GM18868 (cell line): Measurements from ENCODE around the gene NIPA2.
A peak's percentile ranks its signal among the peaks of the same experiment; 100 is the strongest.

Source experiments
- ATAC-seq: cut with Tn5 transposase; IDR thresholded peaks from one replicate; pipeline ENCODE4 v1.9.1; 2021; ENCODE audit warnings: mild to moderate bottlenecking, moderate library complexity; ENCODE audit not compliant: unreplicated experiment

The NIPA2 gene

DNA sequence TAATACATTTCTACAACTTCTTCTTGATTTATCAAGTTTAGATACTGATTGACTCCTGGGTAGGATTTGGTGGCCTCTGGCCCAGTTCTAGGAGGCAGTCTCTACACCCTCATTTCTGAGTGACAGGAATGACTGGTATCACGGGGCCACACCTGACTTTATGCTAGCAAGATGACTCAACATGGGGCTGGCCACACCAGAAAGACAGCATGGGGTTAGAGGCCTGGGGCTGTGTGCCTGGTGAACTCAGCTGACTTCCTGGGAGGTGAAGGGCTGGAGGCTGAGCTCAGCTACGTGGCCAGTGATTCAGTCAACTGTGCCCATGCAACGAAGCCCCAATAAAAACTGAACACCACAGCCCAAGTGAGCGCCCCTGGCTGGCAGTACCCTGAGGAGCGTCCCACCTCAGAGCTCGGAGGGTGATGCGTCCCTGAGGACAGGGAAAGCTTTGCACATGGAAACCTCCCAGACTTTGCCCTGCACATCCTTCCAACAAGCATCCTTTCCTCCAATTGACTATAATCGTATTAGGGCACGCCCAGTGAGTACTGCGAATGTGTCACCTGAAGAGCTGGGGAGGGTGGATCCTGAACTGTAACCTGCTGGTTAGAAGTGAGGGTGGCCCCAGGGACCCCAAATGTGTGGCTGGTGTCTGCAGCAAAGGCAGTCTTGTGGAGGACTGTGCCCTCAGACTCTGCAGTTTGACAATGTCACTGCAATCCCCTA lies 57.2 kb downstream of the NIPA2 start:
- peak; percentile 96 for ATAC-seq

DNA sequence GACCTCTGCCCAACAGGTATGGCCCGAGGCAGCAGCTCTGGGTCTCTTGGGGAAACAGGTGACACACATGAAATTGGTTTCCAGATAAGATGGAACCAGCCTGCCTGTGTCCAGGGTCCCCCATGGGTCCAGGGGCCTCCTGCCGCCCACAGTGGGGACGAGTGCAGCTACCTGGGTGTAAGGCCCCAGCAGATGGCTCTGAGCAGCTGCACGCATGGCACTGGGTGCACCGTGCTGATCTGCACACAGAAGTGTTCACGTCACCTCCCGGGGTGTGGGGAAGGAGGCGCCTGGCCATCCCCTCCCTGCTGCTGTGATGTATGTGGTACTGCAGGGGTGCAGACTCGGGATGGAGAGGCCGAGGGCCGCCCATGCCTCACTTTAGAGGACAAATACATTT lies 63.6 kb downstream of the NIPA2 start:
- no peak for ATAC-seq

DNA sequence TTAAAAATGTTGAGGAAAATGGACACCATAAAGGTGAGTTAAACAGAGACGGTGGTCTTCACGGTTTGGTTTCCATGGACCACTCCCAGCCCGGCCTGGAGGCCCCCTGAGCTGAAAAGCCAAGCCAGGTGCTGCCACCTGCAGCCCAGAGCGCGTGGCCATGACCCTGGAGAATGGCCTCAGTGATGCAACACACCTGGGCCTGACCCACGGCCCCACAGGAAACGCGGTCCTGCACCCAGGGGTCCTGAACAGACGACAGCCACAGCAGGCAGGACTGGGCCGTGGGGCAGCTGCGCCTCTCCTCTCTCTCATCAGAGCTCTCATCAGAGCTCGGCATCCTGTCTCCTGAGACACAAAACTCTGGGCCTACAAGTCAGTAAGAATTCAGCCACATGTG lies 64.1 kb downstream of the NIPA2 start:
- ATAC-seq = no peak

DNA sequence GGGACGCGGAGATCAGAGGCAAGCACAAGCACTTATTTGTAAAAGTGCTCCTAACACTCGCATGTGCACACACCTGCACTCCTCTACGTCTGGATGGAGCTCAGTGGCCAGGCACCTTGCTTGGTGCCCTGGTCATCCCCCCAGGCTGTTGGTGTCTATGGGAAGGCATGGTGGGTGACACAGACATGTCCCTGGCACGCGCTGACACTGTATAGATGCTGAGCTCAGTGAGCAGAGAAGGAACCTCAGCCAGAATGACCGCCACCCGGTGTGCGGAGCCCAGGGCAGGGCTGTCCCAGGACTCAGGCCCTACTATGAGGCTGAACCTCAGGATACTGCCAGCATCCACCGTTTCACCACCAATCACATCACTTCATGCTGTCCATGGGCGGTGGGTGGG lies 64.5 kb downstream of the NIPA2 start:
- no peak for ATAC-seq

DNA sequence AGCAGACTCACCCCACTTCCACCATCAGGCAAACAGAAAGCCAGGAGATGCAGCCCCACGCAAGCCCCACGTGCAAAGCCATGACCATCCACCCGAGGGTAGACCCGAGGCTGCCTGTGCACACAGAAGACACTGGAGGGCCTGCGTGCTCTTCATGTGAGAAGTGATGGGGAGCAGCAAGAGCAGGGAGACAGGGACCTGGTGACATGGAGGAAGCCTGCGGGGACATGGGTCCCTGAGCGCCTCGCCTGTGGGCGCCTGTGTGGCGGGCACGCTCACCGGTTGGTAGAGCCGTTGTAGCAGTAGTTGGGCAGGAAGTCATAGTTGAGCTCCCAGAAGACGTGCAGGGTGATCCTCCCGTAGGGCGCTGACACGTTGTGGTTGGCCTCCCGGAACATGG lies 65.0 kb downstream of the NIPA2 start:
- ATAC-seq = no peak

DNA sequence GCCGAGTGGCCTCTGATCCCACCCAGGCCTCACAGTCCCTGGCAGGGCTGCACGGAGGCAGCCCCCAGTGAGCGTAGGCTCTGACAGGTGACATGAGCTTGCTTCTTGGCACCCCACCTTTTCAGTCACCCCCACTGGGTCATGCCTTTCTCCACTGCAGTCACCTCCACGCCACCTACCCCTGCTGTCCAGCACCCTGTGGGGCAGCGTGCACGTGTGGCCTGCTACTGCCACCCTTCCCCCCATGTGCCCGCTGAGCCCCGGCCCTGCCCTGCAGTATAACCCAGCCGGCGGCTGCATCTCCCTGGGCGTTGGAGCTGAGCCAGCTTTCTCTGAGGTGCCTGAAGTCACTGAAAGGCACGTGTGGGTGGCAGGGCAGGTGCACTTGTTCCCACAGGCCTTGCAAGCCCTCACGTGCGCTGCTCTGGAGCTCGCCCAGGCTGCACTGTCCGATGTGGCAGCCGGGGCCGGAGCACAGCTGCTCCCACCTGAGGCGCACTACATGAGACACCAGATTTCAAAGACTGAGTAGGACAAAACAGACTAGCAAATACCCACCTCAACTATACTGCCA lies 65.6 kb downstream of the NIPA2 start:
- ATAC-seq = no peak

DNA sequence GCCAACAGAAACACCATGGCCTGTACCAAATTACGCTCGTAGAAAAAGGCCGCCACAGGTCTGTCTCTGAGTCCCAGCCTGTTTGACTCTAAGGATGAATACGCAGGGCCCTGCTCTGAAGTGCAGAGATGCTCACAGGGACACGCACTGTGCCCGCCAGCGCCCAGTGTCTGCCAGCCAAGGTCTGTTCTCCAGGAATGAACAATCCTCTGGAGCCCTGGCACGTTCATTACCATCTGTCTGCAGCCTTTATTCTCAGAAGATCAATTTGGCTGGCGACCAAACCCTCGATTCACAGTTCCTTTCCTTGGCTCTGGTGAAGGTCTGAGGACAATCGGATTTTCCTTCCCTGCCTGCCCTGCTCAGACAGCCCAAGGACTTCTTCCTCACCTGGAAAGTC lies 66.3 kb downstream of the NIPA2 start:
- ATAC-seq = no peak

DNA sequence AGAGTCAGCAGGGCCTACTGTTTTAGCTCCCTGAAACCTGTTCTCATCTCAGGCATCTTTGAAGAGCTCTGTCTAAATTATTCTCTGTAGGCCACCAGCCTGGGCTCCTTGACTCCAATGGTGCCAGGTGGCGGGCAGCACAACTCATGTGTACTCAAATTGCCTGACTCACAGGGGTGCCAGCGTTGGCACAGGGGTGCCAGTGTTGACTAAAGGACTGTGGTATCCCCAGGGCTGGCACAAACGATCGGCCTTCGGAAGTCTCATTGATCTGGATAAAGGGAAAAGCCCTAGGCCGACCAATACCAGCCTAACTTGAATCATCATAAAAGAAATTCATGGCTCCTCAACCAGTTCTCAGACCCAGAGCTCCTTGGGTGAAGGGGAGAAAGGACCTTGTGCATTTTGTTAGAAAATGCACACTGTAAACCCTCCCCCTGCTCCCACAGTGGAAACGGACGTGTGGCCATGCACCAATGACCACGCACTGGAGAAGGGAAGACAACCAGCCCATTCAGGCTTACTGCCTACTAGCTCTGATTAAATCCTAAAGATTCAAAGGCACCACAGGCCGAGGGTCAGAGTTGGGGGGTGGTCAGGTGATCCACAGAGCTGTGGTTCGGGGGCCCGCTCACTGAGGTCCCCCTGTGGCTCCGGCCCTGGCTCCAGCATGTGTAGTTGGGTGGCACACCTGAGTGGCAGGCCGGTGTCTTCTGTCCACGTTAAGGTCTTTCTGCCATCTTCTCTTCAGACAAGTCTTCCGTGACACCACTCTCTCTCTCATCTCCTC lies 68.9 kb downstream of the NIPA2 start:
- ATAC-seq = no peak

DNA sequence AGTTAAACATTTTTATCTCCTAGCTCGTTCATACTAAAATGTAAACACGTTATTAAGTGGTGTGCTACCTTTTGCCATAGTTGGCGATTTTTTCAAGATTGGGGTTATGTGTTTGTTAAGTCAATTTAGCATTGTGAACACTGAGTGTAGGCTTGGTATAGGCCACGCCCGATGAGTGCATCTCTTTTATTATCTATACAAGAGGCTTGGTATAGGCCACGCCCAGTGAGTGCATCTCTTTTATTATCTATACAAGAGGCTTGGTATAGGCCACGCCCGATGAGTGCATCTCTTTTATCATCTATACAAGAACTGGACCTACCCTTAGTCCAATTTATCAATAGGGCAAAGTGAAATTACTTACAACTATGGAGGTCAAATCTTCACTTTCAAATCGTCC lies 70.4 kb downstream of the NIPA2 start:
- no peak for ATAC-seq

DNA sequence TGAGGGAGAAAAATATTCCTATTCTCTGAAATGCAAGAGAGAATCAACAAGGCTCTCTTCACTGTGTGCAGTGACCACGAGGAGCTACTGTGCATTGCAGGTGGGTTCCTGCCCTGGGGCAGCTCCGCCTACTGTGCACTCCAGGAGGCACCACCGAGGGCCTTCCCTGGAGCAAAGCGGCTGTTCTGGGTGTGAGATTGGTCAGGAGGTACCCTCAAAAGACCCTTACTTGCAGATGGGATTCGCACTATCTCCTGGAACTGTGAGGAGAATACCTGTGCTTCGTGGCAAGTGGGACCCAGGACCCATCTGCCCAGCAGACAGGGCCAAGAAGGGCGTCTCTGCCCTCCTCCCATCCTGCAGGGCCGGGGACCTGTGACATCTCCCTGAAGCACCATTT lies 72.8 kb downstream of the NIPA2 start:
- ATAC-seq = no peak

DNA sequence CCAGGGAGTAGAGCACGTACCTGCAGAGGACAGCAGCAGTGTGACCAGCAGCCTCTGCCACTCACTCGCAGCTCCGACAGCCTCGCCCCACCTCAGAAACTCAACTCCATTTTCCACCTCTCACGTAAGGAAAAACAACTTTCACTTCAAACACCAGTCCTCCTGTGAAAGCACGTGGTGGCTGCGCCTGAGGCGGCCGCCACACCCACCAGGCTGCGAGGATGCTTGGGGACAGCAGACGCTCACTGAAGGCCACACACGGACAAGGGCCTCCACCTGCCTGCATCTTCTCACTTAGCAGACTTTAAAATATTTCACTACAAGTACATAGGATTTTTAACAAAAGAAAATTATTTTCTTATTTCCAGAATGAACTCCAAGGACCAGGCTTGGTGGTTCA lies 73.8 kb downstream of the NIPA2 start:
- ATAC-seq = no peak

DNA sequence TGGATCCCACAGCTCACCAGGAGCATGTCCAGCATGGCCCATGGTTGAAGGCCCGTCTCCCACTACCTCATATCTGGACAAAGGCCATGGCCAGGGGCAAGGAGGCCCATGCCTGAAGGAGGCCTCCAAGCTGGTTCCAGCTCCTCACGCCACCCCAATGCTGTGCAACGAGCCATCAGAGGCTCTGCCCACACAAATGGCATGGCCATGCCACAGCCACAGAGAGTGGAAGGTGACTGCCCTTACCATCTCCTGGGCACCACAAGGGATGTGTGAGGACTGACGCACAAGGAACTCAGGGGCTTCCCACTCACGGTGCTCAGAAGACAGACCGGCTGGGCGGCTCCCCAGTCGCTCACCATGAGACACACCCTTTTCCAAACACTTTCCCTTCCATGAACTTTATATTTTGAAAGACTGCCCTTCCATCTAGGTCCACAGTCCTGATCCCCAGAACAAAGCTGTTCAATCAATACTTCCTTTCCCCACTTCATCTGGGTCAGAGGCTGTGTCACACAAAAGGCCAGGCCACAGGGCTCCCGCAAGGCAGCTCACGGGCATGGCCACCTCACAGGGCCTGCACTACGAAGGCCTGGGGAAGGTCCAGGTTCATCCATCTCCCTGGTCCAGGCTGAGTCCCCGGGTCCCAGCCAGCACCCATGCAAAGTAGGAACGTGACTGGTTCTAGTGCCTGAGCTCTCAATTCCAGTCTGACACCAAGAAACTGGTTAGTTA lies 75.3 kb downstream of the NIPA2 start:
- no peak for ATAC-seq

DNA sequence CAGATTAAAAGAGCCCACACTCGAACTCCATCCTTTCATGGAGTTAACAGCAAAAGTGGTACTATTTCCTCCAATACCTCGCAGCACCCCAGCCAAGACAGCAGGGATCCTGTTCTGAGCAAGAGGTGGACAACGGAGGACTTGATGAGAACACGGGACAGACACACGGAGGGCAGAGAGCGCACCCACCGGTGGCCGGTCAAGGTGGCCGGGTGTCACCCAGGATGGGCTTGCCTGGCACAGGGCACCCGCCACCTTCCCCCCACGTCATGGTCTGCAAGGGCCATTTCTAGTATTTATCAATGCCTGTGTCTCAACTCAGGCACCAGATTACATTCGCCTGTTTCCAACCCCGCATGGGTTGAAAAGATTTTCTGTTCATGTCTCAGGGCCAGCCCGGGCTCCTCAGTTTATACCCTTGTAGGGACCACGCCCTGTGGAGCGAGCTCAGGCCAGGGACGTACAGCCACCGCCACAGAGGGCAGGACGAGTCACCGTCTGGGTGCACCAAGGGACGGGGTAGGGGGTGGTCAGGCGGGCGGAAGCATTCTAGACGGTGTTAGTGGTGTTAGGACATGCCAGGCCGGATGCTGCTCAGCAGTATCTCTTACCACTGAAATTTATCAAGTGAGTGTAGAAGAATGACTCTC lies 77.5 kb downstream of the NIPA2 start:
- no peak for ATAC-seq

DNA sequence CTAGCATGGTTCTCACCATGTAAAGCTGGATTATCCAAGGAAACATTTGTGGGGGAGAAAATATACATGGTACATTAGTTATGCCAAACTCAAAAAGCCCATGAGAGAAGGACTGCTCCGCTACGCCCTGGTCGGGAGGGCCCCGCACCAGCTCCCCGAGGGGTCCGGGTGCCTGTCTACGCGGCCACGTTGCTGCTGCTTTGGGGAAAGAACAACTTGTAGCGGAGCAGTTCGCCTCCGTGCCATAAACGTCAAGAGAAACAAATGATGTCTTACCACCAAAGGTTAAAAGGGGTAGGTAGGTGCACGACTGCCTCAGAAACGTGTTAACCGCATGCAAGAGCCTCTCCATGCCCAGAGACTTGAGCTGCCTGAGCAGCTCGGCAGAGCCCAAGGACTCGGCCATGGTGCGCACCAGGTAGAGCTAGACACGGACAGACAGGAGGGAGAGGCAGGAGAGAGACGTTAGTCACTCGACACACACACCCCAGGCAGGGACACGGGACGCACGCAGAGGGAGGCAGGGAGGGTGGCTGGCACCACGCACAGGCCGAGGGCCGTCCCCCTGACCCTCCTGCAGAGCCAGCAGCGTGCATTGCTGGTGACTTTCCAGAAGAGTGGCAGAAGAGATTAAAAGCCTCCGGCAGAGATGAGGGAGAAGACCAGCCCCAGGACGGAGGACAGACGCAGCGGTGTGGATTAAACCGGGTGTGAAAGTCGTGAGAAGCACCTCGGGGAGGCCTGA lies 78.3 kb downstream of the NIPA2 start:
- no peak for ATAC-seq

DNA sequence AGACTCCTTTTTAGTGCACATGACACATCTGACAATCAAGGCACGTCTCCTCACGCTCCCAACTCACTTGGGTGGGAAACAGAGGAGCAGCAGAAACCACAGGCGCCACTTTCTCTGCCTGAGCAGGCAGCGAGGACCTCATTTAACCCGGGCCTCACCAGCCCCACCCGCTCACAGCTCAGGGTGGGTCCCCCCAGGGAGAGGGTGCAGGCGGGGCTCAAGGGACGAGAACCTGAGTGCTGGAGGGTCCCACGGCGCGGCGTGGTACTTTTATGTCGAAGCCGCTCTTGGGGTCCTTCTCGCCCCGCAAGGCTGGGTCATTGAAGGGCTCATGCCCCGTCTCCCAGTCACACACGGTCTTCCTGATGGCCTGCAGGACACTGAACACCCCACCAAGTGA lies 79.1 kb downstream of the NIPA2 start:
- no peak for ATAC-seq
